HL-60/S4 (cell line): ENCODE results near the gene DPM2.

Experiments
- in situ Hi-C: fragments of 300-500 bp; cut with MboI; formaldehyde crosslinking; loops from 2 replicates; pipeline ENCODE4 v1.14.3; 2022; ENCODE audit warnings: low sequenced_read_pairs

The DPM2 gene

DNA sequence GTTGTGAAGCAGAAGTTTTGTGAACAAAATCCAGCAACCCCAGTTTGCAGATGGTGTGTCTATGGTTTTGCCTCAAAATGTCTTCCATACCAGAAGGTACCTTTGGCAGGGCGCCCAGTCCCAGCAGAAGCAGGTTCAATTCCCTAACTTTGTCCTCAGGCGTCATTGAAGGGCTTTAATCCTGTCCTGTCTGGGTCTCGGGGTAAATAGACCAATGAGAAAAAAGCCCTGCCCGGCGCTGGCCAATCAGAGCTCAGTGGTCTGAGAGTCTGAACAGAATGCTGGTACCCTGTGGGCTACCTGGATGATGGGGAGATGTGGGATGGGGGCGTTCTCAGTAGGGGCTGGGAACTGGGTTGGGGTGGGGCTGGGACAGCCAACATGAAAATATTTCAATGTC lies 14.6 kb downstream of the DPM2 start:
- in situ Hi-C loops: loop anchor here (10.0 to 25.0 kb wide), 2 partner anchors 428 to 711 kb away; no protein-coding TSS in a partner anchor

- in situ Hi-C loops: loop anchor here (10.0 to 25.0 kb wide), 2 partner anchors 427 to 709 kb away; no protein-coding TSS in a partner anchor
Observed at GRCh38 chr9:127921557-127922120, 16.0 kb downstream of the DPM2 start.

GRCh38 chr9:127920794-127921193 lies 16.9 kb downstream of the DPM2 start:
- in situ Hi-C loops: loop anchor here (10.0 to 25.0 kb wide), 2 partner anchors 426 to 708 kb away; no protein-coding TSS in a partner anchor

DNA sequence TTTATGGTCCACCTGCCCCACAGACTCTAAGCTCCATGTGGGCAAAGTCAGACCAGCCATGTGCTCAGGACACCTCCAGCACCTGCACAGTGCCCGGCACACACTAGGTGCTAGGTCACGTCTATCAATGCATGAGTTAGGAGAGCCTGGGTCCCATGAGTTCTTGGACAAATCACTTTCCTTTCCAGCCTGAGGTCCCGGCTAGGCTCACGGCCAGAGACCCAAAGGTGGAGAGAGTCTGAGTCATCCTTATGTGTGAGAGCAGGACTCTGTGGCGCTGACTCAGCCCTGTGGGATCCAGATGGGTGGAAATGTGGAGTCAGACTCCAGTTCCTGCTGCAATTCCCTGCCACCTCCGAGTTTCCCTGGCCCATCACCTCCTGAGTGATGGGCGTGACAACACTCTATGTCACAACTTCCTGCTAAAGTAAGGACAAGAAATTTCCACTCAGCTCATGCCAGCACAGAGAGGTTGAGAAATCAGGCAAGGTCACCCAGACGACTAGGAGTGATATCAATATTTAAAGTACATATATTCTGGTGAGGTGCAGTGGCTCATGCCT lies 18.3 kb downstream of the DPM2 start:
- in situ Hi-C loops: loop anchor here (10.0 to 25.0 kb wide), 2 partner anchors 325 to 707 kb away; no protein-coding TSS in a partner anchor

GRCh38 chr9:127918183-127919107 lies 19.2 kb downstream of the DPM2 start:
- in situ Hi-C loops: loop anchor here (10.0 to 25.0 kb wide), 2 partner anchors 324 to 706 kb away; no protein-coding TSS in a partner anchor

- in situ Hi-C loops: loop anchor here (10.0 to 25.0 kb wide), 2 partner anchors 323 to 705 kb away; no protein-coding TSS in a partner anchor
Observed at GRCh38 chr9:127917603-127918002, 20.1 kb downstream of the DPM2 start.

DNA sequence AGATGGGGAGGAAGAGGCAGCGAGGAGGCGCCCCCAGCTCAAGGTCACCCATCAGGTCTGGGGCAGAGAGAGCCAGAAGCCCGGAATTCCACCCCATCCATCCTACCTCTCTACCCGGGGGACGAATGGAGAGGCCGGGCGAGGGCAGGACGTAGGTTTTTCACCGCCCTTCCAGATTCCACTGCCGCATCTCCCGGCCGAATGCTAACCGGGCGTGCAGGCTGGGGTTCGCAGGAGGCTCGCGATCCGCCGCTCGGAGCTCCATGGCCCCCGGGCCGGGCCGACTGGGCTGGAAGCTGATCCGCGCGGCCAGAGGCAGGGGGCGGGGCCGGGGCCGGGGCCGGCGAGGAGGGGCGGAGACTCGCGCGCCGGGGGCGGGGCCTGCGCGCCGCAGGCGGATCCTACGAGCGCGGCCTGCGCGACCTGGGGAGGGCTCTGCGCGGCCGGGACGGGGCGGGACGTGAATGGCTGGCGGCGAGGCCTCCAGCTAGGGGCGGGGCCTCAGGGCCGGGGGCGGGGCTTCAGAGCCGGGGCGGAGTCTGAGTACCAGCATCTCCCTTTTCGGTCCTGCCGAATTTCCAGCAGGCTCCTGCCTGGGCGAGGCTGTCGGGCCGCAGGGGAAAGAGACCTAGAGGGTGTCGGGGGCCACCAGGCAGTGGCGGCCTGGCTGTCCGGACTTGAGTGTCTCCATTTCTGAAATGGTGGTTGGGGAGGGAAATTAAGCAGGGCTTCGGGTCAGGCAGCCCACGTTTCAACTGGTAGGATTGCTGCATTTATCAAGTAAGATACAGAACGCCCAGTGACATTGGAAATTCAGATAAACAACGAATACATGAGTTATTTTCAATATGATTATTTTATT lies 20.7 kb downstream of the DPM2 start, which contains the start of gene ST6GALNAC4:
ST6GALNAC4 (minus strand) TSS at position 322 of the 862 bp plus-strand sequence. CDS start 622 bp downstream, outside the sequence.
- in situ Hi-C loops: loop anchor here (10.0 to 25.0 kb wide), 2 partner anchors 322 to 705 kb away; no protein-coding TSS in a partner anchor

DNA sequence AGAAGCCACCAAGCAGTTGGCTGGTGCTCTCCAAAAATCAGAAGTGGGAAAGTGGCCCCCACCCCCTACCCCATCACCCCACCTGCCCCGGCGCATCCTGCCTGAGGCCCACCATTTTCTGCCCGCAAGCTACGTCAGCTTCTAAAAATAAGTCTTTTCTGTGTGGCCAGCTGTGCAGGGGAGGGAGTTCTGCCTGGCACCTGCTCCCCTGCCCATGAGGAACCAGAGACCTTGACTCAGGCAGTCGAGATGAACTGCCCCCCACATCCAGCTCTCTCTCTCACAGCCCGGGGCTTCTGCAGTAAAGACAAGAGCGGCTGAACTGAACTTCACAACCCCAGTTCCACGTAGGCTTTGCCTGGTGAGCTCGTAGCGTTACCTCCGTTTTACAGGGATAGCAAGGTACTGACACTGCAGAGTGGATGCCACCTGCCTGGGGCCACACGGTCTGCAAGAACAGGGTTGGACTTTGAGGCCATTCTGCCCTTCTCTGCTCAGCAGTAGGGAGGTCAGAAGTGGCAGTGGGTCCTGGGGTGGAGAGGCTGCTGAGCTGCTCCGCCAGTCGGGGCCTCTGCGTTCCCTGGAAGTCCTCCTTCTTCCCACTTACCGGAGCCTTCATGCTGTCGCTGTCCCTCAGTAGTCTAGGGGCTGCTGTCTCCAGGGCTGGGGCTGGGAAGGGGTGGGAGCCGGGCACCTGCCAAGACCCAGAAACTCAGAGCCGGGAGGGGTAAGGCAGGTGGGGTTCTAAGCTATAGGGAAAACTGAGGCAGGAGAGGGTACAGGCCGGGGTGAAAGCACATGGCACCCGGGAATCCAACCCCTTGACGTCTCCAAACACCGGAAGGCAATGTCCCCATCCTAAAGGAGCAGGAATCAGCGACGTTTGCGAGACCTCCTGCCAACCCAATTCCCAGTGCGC lies 21.6 kb downstream of the DPM2 start:
- in situ Hi-C loops: loop anchor here (10.0 to 25.0 kb wide), 2 partner anchors 321 to 704 kb away; no protein-coding TSS in a partner anchor

DNA sequence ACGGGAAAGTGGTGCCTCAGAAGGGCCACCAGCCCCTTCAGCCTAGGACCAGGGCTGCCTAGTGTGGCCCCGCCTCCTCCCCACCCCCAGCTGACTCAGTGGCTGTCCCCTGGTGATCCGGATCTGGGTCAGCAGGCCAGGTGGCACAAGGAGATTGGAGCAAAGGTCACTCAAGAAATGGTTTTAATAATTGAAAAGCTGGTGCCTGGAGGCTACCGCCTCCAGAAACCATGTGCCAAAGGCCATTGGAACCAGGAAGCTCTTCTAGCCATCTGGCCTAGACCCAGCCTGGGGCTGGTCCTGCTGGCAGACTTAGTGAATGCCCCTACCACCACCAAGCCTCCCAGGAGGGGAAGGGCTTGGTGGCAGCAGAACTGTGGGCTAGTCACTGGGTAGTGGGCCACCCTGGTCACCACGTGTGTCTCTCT lies 22.3 kb downstream of the DPM2 start:
- in situ Hi-C loops: loop anchor here (10.0 to 25.0 kb wide), 2 partner anchors 321 to 703 kb away; no protein-coding TSS in a partner anchor

DNA sequence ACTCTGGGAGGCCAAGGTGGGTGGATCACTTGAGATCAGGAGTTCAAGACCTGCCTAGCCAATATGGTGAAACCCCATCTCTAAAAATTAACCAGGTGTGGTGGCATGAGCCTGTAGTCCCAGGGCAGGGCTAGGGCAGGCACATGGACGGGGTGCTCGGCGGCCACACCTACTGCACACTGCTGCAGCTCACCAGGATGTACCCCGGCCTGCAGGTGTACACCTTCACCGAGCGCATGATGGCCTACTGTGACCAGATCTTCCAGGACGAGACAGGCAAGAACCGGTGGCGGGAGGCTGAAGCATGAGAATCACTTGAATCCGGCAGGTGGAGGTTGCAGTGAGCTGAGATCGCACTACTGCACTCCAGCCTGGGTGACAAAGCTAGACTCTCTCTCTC lies 24.0 kb downstream of the DPM2 start:
- in situ Hi-C loops: loop anchor here (10.0 to 25.0 kb wide), 2 partner anchors 319 to 701 kb away; no protein-coding TSS in a partner anchor

GRCh38 chr9:127912882-127913281 lies 24.8 kb downstream of the DPM2 start:
- in situ Hi-C loops: loop anchor here (10.0 to 25.0 kb wide), 2 partner anchors 318 to 701 kb away; no protein-coding TSS in a partner anchor

- in situ Hi-C loops: loop anchor here (10.0 to 25.0 kb wide), 2 partner anchors 317 to 700 kb away; no protein-coding TSS in a partner anchor
Observed at GRCh38 chr9:127912296-127912695, 25.4 kb downstream of the DPM2 start.

DNA sequence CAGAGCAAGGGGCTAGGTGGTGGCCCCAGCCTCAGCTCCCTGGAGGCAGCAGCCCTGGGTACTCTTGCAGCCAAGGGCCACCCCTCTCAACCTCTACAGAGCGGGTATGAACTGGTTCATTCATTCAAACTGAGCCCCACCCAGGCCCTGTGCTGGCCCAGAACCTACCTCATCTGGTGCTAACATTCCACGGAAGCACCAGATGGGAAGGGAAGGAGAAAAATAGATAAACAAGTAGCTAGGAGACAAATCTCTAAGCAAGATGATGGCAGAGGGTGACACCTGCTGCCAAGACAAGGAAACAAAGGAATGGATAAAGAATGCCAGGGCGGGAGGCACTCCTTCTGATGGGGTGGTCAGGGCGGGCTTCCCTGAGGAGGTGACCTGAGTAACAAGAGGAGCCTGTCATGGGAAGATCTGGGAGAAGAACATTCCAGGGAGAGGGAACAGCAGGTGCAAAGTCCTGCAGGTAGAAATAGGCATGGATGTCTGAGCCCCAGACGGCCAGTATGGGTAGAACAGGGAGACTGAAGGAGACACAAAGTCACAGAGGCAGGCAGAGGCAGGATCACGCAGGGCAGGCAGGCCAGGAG lies 26.9 kb downstream of the DPM2 start:
- in situ Hi-C loops: loop anchor here (10.0 to 25.0 kb wide), 2 partner anchors 316 to 698 kb away; no protein-coding TSS in a partner anchor

DNA sequence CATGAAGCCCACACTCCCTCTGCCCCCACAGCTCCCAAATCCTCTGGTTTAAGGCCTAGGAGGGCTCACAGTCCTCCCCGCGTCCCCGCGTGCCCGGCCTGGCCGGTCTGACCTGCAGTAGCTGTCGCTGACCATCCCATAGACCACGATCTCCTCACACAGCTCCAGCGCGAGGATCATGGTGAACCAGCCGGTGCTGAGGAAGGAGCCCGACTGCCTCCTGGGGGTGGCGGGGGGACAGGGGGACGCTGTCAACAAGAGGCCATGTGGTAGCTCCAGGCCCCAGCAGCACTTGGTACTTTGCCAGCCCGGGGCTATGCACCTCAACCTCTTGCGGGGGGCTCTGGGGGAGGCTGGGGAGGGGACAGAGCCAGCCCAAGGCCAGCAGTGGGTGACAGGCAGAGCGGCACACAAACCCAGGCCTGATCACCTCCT lies 27.8 kb downstream of the DPM2 start:
- in situ Hi-C loops: loop anchor here (10.0 to 25.0 kb wide), 2 partner anchors 315 to 698 kb away; no protein-coding TSS in a partner anchor

DNA sequence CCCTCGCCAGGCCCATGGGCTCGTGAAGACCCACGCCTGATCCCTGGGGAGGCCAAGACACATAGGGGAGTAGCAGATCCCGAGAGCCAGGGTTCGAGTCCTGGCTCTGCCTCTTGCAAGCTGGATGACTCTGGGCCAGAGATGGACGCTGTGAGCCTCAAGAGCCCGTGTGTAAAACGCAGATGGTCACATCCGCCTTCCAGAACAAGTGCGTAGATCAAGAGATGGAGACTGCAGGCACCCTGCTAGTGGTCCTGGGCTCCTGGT lies 29.1 kb downstream of the DPM2 start:
- in situ Hi-C loops: loop anchor here (25.0 kb wide), 1 partner anchor 696 kb away; no protein-coding TSS in a partner anchor

- in situ Hi-C loops: loop anchor here (25.0 kb wide), 1 partner anchor 696 kb away; no protein-coding TSS in a partner anchor
Observed at GRCh38 chr9:127907867-127908659, 29.6 kb downstream of the DPM2 start.

GRCh38 chr9:127905788-127906191 lies 31.9 kb downstream of the DPM2 start:
- in situ Hi-C loops: loop anchor here (25.0 kb wide), 1 partner anchor 693 kb away; no protein-coding TSS in a partner anchor
